Stomach (tissue), 4 donors: ENCODE measurements around the gene ADAMTS10.

Experiments
- CTCF ChIP-seq, 7 experiments: fragments of 450-650 bp in 4 of 7; fragments of 200-600 bp in 3 of 7; sonication (generic) in 3 of 7; IDR thresholded peaks; one replicate each; pipeline ENCODE4 v1.5.1; 2016 to 2019; ENCODE audit warnings: antibody characterized with exemption in 7 of 7, control low read depth in 2 of 7, mild to moderate bottlenecking in 1 of 7
- EP300 ChIP-seq: sonication (generic); formaldehyde crosslinking; IDR thresholded peaks from one replicate; pipeline ENCODE4 v1.6.1; 2017; ENCODE audit warnings: antibody characterized with exemption
- POLR2A ChIP-seq, 4 donors: fragments of 450-650 bp; IDR thresholded peaks; one replicate each; pipeline ENCODE4 v1.6.1; 2016; ENCODE audit warnings: antibody characterized with exemption in 4 of 4, control low read depth in 2 of 4, mild to moderate bottlenecking in 1 of 4, moderate library complexity in 1 of 4
- POLR2AphosphoS5 ChIP-seq, 3 donors: sonication (generic); formaldehyde crosslinking; IDR thresholded peaks; one replicate each; pipeline ENCODE4 v1.6.1; 2016; ENCODE audit warnings: antibody characterized with exemption in 3 of 3

- TF ChIP-seq POLR2A (IDR thresholded peaks at IDR 0.05) (no peak), POLR2AphosphoS5 (IDR thresholded peaks at IDR 0.05) (no peak), CTCF (IDR thresholded peaks at IDR 0.05) (no peak), EP300 (no peak)
Measured at GRCh38 chr19:8557642-8558238, 52.8 kb downstream of the ADAMTS10 start.
